Measurements from ENCODE around the gene ARHGAP24.

ARHGAP24 gene

DNA sequence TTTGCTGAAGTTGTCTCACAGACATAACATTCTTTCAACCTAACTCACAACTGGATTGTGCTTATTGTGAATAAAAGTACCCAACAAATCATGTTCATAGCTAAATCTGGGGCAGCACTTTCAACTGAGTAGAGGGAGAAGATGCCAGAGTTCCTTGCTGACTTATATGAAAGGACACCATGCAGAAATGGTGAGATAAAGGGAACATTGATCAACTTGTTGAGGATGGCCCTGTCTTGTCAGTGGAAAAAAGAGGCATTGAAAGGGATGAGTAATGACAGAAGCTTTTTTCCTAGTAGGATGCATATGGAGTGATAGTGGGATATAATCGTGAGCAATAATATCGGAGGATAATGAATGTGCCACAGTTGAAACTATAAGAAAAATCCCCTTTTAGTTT lies 221.7 kb downstream of the ARHGAP24 start:
- TF ChIP-seq, protein P1, sequence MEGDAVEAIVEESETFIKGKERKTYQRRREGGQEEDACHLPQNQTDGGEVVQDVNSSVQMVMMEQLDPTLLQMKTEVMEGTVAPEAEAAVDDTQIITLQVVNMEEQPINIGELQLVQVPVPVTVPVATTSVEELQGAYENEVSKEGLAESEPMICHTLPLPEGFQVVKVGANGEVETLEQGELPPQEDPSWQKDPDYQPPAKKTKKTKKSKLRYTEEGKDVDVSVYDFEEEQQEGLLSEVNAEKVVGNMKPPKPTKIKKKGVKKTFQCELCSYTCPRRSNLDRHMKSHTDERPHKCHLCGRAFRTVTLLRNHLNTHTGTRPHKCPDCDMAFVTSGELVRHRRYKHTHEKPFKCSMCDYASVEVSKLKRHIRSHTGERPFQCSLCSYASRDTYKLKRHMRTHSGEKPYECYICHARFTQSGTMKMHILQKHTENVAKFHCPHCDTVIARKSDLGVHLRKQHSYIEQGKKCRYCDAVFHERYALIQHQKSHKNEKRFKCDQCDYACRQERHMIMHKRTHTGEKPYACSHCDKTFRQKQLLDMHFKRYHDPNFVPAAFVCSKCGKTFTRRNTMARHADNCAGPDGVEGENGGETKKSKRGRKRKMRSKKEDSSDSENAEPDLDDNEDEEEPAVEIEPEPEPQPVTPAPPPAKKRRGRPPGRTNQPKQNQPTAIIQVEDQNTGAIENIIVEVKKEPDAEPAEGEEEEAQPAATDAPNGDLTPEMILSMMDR (IDR thresholded peaks at IDR 0.05; ENCODE audit: borderline replicate concordance, insufficient read depth, low read depth, low read length) = no peak

DNA sequence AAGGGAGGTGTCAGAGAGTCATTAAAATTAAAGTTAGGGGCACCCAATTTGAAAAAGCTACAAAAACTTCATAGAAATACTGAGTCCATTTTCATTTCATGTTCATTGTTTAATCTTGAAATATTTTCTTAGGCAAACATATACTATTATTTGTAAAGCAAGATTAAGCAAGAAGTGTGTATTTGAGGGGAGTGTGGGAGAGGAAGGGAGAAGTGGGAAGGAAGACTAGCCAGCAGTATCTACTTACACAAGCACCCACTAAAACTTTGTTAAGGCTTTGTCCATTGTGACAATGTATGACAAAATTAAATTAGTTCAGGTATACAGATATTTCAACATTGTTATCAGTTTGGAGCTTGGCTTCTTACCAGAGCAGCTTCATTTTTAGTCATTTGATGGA lies 222.9 kb downstream of the ARHGAP24 start:
- TF ChIP-seq, protein P1 (IDR thresholded peaks at IDR 0.05; ENCODE audit: borderline replicate concordance, insufficient read depth, low read depth, low read length) = no peak
- no peak overlapping the region for H3K4me3 ChIP-seq (ENCODE audit: low read depth, low read length)

More for the DNA sequence above, 221.7 kb downstream of the ARHGAP24 start:
- H3K4me3 ChIP-seq (ENCODE audit: low read depth, low read length) = no peak overlapping the region

DNA sequence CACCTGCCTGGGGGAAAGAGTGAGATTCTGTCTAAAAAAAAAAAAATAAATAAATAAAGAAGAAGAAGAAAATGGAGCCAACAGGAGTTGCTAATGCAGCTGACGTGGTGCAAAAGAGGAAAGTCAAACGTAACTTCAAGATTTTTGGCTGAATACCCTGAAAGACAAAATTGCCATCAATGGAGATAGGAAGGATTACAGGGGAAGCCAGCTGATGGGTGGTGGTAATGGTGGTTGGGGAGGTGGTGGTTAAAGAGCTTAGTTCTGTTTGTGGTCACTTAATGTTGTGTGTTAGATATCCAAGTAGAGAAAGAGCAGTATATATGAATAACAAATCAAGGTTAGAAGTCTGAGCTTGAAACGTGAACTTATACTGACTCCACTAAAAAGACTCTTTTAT lies 225.4 kb downstream of the ARHGAP24 start:
- TF ChIP-seq, protein P1 (IDR thresholded peaks at IDR 0.05; ENCODE audit: borderline replicate concordance, insufficient read depth, low read depth, low read length) = no peak

DNA sequence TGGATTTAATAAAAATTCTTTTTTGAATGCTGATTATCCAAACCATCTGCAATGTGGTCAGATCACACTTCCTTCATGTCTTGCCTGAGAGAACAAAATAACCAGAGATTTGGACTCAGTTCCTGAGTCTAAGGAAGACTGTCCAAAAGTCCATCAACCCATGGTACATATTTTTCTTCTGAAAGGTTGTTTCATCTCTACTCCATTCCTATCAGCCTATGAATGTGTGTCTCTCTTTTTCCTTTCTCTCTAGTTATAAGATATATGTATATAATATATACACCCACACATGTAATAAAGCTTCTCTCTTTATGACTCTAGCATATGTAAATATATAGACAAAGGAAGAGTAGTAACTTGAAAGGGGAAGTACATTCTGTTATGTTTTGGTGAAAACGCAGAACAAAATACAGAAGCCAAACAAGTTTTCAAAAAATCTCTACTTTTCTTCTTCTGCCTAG lies 226.9 kb downstream of the ARHGAP24 start:
- TF ChIP-seq, protein P1 (IDR thresholded peaks at IDR 0.05; ENCODE audit: borderline replicate concordance, insufficient read depth, low read depth, low read length) = no peak
- H3K4me3 ChIP-seq (ENCODE audit: low read depth, low read length) = no peak overlapping the region

More for the DNA sequence above, 225.4 kb downstream of the ARHGAP24 start:
- no peak overlapping the region for H3K4me3 ChIP-seq (ENCODE audit: low read depth, low read length)

DNA sequence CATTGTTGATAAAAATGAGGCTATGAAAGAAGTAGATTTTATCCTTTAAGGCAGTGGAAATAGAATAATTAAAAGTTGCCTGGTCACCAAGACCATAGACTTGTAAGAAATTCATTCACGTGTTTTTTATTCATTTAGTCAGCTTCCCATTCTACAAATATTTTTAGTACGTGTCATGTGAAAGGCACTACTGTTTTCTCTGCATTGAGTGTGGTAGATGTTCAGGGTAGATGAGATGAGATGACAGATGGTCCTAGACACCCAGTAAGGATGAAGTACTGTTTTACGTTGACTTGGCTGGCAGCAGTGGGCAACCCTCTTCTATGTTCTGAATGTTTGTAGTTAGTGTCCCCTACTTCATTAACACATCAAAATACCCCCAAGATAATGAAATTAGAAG lies 228.1 kb downstream of the ARHGAP24 start:
- TF ChIP-seq, protein P1 (IDR thresholded peaks at IDR 0.05; ENCODE audit: borderline replicate concordance, insufficient read depth, low read depth, low read length) = no peak
- no peak overlapping the region for H3K4me3 ChIP-seq (ENCODE audit: low read depth, low read length)

DNA sequence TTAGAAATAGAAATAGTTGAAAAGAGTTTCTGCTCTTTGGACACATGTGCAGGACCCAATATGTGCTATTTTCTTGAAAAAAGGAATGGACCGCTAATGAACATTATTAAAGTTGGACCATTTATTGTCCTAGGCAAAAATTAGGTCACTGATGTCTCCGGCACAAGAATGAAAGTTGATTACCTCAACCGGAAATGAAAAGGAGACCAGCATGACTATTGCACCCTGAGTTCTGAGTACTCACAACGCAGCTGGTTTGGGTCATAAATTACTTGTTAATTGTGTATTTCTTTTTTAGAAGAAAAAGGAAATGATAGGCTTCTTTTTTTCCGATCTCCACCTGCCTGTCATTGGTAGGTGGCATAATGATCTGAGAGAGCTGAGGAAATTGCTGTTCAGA lies 232.7 kb downstream of the ARHGAP24 start:
- TF ChIP-seq, protein P1 (IDR thresholded peaks at IDR 0.05; ENCODE audit: borderline replicate concordance, insufficient read depth, low read depth, low read length) = no peak
- H3K4me3 ChIP-seq (ENCODE audit: low read depth, low read length) = no peak overlapping the region

DNA sequence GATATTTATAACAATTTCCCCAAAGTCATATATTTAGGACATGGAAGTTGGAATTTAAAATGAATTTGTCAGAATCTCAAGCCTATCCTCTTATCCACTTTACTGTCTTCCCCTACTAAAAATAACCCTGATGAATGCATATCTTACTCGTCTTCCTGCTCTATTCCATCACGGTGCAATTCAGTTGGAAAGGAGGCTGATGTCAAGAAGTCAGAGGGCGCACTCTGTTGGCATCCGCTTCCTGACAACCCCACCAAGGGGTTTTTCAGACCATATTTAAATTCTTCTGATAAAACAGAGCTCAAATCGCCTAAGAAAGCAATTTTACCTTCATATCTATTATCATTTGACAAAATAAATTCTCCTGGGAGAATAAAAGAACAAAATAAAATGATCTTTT lies 233.5 kb downstream of the ARHGAP24 start:
- H3K4me3 ChIP-seq (ENCODE audit: low read depth, low read length) = no peak overlapping the region
- TF ChIP-seq, protein P1 (IDR thresholded peaks at IDR 0.05; ENCODE audit: borderline replicate concordance, insufficient read depth, low read depth, low read length) = no peak
